H9 (cell line): ENCODE measurements around the gene PRTFDC1. TPM values are rescaled to one million over a fixed set of nuclear protein-coding genes. Genes with fewer than 3 reads are reported as not detected.

Source experiments
- DNase-seq: peaks from one replicate; pipeline ENCODE4 v3.0.0-alpha.2; 2017
- H2AFZ ChIP-seq: one replicate; pipeline ENCODE4 v1.6.1; 2013; ENCODE audit warnings: mild to moderate bottlenecking, low read length, control low read depth, moderate library complexity
- H2AK5ac ChIP-seq: 2 replicates; pipeline ENCODE4 v1.6.1; 2013; ENCODE audit warnings: low read length, control low read depth, mixed read lengths; ENCODE audit not compliant: insufficient read length
- H2BK120ac ChIP-seq: one replicate; pipeline ENCODE4 v1.6.1; 2013; ENCODE audit warnings: low read depth, mild to moderate bottlenecking, low read length, control low read depth, inconsistent platforms; ENCODE audit not compliant: poor library complexity, severe bottlenecking
- H2BK12ac ChIP-seq: 2 replicates; pipeline ENCODE4 v1.6.1; 2013; ENCODE audit warnings: low read length, control low read depth, mixed read lengths, low read depth; ENCODE audit not compliant: insufficient read length
- H2BK15ac ChIP-seq: 2 replicates; pipeline ENCODE4 v1.6.1; 2013; ENCODE audit warnings: low read depth, low read length, control low read depth
- H2BK20ac ChIP-seq: one replicate; pipeline ENCODE4 v1.6.1; 2013; ENCODE audit warnings: low read depth, mild to moderate bottlenecking, low read length, control low read depth, inconsistent platforms; ENCODE audit not compliant: poor library complexity, severe bottlenecking
- H2BK5ac ChIP-seq: 2 replicates; pipeline ENCODE4 v1.6.1; 2013; ENCODE audit warnings: low read length, control low read depth, mixed read lengths; ENCODE audit not compliant: insufficient read length
- H3K14ac ChIP-seq: 2 replicates; pipeline ENCODE4 v1.6.1; 2013; ENCODE audit warnings: low read length, control low read depth; ENCODE audit not compliant: insufficient read depth
- H3K18ac ChIP-seq: 2 replicates; pipeline ENCODE4 v1.6.1; 2013; ENCODE audit warnings: low read depth, mild to moderate bottlenecking, mixed read lengths, low read length, control low read depth; ENCODE audit not compliant: insufficient read length
- H3K23ac ChIP-seq: 2 replicates; pipeline ENCODE4 v1.6.1; 2013; ENCODE audit warnings: low read length, control low read depth, mixed read lengths, low read depth; ENCODE audit not compliant: insufficient read length
- H3K23me2 ChIP-seq: 2 replicates; pipeline ENCODE4 v1.6.1; 2013; ENCODE audit warnings: low read depth, mild to moderate bottlenecking, mixed read lengths, low read length, control low read depth; ENCODE audit not compliant: insufficient read length, poor library complexity, severe bottlenecking
- H3K27ac ChIP-seq: 2 replicates; pipeline ENCODE4 v1.5.1; 2013; ENCODE audit warnings: low read length, control low read depth, mixed read lengths, low read depth; ENCODE audit not compliant: insufficient read length
- H3K27me3 ChIP-seq: 2 replicates; pipeline ENCODE4 v1.6.1; 2013; ENCODE audit warnings: low read length, control low read depth, inconsistent platforms; ENCODE audit not compliant: insufficient read depth
- H3K4ac ChIP-seq: 2 replicates; pipeline ENCODE4 v1.6.1; 2013; ENCODE audit warnings: low read depth, mild to moderate bottlenecking, control low read depth, inconsistent platforms, low read length, moderate library complexity
- H3K4me1 ChIP-seq: 2 replicates; pipeline ENCODE4 v1.6.1; 2013; ENCODE audit warnings: low read length, control low read depth, inconsistent platforms; ENCODE audit not compliant: insufficient read depth
- H3K4me2 ChIP-seq: 2 replicates; pipeline ENCODE4 v1.6.1; 2013; ENCODE audit warnings: low read length, control low read depth, mixed read lengths; ENCODE audit not compliant: insufficient read length, insufficient read depth
- H3K56ac ChIP-seq: 2 replicates; pipeline ENCODE4 v1.6.1; 2013; ENCODE audit warnings: low read depth, mild to moderate bottlenecking, mixed read lengths, low read length, control low read depth; ENCODE audit not compliant: insufficient read length
- H3K79me1 ChIP-seq: 2 replicates; pipeline ENCODE4 v1.6.1; 2013; ENCODE audit warnings: low read depth, mild to moderate bottlenecking, moderate library complexity, low read length, control low read depth, inconsistent platforms; ENCODE audit not compliant: insufficient read depth, poor library complexity, severe bottlenecking
- H3K79me2 ChIP-seq: 2 replicates; pipeline ENCODE4 v1.6.1; 2013; ENCODE audit warnings: low read length, control low read depth, inconsistent platforms; ENCODE audit not compliant: insufficient read depth
- H3K9ac ChIP-seq: 2 replicates; pipeline ENCODE4 v1.6.1; 2013; ENCODE audit warnings: low read length, control low read depth, mixed read lengths; ENCODE audit not compliant: insufficient read length; ENCODE audit errors: extremely low read depth
- H3K9me3 ChIP-seq: one replicate; pipeline ENCODE4 v1.6.1; 2013; ENCODE audit warnings: low read depth, low read length, inconsistent platforms; ENCODE audit not compliant: control insufficient read depth
- H3T11ph ChIP-seq: one replicate; pipeline ENCODE4 v1.6.1; 2013; ENCODE audit warnings: mild to moderate bottlenecking, low read length, control low read depth, inconsistent platforms
- H4K20me1 ChIP-seq: one replicate; pipeline ENCODE4 v1.6.1; 2013; ENCODE audit not compliant: control insufficient read depth, insufficient read length, insufficient read depth
- H4K5ac ChIP-seq: 2 replicates; pipeline ENCODE4 v1.6.1; 2013; ENCODE audit warnings: low read depth, mild to moderate bottlenecking, mixed read lengths, low read length, control low read depth; ENCODE audit not compliant: insufficient read length
- H4K8ac ChIP-seq: replicated peaks from 2 replicates; pipeline ENCODE4 v1.6.1; 2013; ENCODE audit warnings: low read length, control low read depth, mixed read lengths, low read depth; ENCODE audit not compliant: insufficient read length
- H4K91ac ChIP-seq: 2 replicates; pipeline ENCODE4 v1.6.1; 2013; ENCODE audit warnings: low read depth, mild to moderate bottlenecking, moderate library complexity, mixed read lengths, low read length, control low read depth; ENCODE audit not compliant: insufficient read length
- H3K27ac Mint-ChIP-seq, 3 experiments: 2 replicates in 2 of 3; 3 replicates in 1 of 3; pipeline ENCODE4 v1.8.0; 2020 to 2021; ENCODE audit warnings: mixed read lengths in 3 of 3, mild to moderate bottlenecking in 1 of 3, moderate library complexity in 1 of 3
- H3K27me3 Mint-ChIP-seq: 2 replicates; pipeline ENCODE4 v1.8.0; 2021; ENCODE audit warnings: low read depth, mild to moderate bottlenecking, moderate library complexity, mixed read lengths
- H3K36me3 Mint-ChIP-seq, 3 experiments: 2 replicates in 2 of 3; 3 replicates in 1 of 3; pipeline ENCODE4 v1.8.0; 2020 to 2021; ENCODE audit warnings: low read depth in 3 of 3, mixed read lengths in 3 of 3; ENCODE audit not compliant: insufficient read depth in 1 of 3
- H3K4me1 Mint-ChIP-seq, 2 experiments: 2 replicates each; pipeline ENCODE4 v1.8.0; 2020; ENCODE audit warnings: mixed read lengths in 2 of 2
- H3K4me3 Mint-ChIP-seq, 2 experiments: 2 replicates in 1 of 2; 3 replicates in 1 of 2; pipeline ENCODE4 v1.8.0; 2020 to 2021; ENCODE audit warnings: mild to moderate bottlenecking in 2 of 2, mixed read lengths in 2 of 2, moderate library complexity in 1 of 2
- H3K9me3 Mint-ChIP-seq, 2 experiments: 2 replicates in 1 of 2; 3 replicates in 1 of 2; pipeline ENCODE4 v1.8.0; 2020; ENCODE audit warnings: mild to moderate bottlenecking in 2 of 2, mixed read lengths in 2 of 2, moderate library complexity in 1 of 2
- WGBS: extraction: QIAGEN DNeasy Blood & Tissue Kit; methylation state at CpG from one replicate; pipeline ENCODE4 v1.1.7; 2013; ENCODE audit warnings: missing lambda C conversion rate, low lambda C conversion rate, mixed read lengths; ENCODE audit not compliant: insufficient read length; ENCODE audit errors: extremely low coverage; 5-methylcytosine and 5-hydroxymethylcytosine counted together
- total RNA-seq: library from RNA; stranded (reverse); gene quantifications from 2 replicates; pipeline ENCODE4 v1.2.1, GENCODE V29; 2021
- TF ChIP-seq, protein P1 (sequence below): fragments of 200-600 bp; sonication (generic); conservative IDR thresholded peaks from 3 replicates; pipeline ENCODE4 v1.8.0; 2021; ENCODE audit warnings: antibody characterized with exemption, mild to moderate bottlenecking

The PRTFDC1 gene
- total RNA-seq, 1 experiment from 2014 or later = 7.5 TPM

DNA sequence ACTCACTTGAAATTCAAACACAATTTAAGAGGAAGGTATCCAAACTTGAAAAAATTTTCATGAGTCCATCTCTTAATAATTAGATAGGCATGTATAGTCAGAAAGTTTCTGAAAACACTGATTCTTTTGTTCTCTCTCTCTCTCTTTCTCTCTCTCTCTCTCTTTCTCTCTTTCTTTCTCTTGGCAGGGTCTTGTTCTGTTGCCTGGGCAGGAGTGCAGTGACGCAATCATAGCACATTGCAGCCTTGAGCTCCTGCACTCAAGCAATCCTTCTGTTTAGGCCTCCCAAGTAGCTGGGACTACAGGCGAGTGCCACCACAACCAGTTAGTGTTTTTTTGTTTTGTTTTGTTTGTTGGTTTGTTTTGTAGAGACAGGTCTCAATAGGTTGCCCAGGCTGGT, 59.3 kb downstream of the PRTFDC1 start:
- no peak overlapping the region for H2AFZ ChIP-seq

More for the DNA sequence above, 59.3 kb downstream of the PRTFDC1 start:
- Histone ChIP-seq H3K79me1 (no peaks in the 10 kb centered on the region), H3K4me2 (no peak overlapping the region), H4K5ac (no peak overlapping the region), H4K20me1 (no peaks in the 10 kb centered on the region), H4K8ac (no peak overlapping the region), H2BK15ac (no peak overlapping the region), H3K27ac (no peak overlapping the region), H3K14ac (no peak overlapping the region), H2BK12ac (no peak overlapping the region), H2BK120ac (no peak overlapping the region), H3K4ac (no peak overlapping the region), H4K91ac (no peak overlapping the region), H3K9ac (no peak overlapping the region), H3K4me1 (no peaks in the 10 kb centered on the region), H2BK5ac (no peak overlapping the region), H3K79me2 (no peaks in the 10 kb centered on the region), H3T11ph (no peak overlapping the region), H3K27me3 (no peaks in the 10 kb centered on the region), H2BK20ac (no peak overlapping the region), H3K56ac (no peak overlapping the region), H3K23ac (no peak overlapping the region), H3K23me2 (no peaks in the 10 kb centered on the region), H3K18ac (no peak overlapping the region), H2AK5ac (no peak overlapping the region), H3K9me3 (no peaks in the 10 kb centered on the region)
- H3K27me3 Mint-ChIP-seq = no peaks in the 10 kb centered on the region
- DNase-seq = no peak
- no peak overlapping the region for H3K27ac Mint-ChIP-seq
- TF ChIP-seq, protein P1, sequence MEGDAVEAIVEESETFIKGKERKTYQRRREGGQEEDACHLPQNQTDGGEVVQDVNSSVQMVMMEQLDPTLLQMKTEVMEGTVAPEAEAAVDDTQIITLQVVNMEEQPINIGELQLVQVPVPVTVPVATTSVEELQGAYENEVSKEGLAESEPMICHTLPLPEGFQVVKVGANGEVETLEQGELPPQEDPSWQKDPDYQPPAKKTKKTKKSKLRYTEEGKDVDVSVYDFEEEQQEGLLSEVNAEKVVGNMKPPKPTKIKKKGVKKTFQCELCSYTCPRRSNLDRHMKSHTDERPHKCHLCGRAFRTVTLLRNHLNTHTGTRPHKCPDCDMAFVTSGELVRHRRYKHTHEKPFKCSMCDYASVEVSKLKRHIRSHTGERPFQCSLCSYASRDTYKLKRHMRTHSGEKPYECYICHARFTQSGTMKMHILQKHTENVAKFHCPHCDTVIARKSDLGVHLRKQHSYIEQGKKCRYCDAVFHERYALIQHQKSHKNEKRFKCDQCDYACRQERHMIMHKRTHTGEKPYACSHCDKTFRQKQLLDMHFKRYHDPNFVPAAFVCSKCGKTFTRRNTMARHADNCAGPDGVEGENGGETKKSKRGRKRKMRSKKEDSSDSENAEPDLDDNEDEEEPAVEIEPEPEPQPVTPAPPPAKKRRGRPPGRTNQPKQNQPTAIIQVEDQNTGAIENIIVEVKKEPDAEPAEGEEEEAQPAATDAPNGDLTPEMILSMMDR = no peak
- peaks cover 6 to 9% of the 10 kb centered on the region in 2 experiments; a peak in 2 of 4 replicates for H3K4me1 Mint-ChIP-seq
- no CpG with 5 or more reads among the region's 2 CpGs for WGBS
- H3K9me3 Mint-ChIP-seq = no peaks in the 10 kb centered on the region
- H3K36me3 Mint-ChIP-seq = no peaks in the 10 kb centered on the region
- H3K4me3 Mint-ChIP-seq = no peak overlapping the region
